GM12891 (cell line): ENCODE data around the gene ARL8B.

Source experiments
- DNase-seq: peaks from one replicate; pipeline ENCODE4 v3.0.0; 2011; ENCODE audit warnings: low spot score; ENCODE audit not compliant: insufficient read length
- FAIRE-seq: peaks from 2 replicates; lab custom pipeline; 2011; peaks lifted over from hg19 to GRCh38; lab: Jason Lieb, UNC
- PAX5 ChIP-seq: IDR thresholded peaks from 2 replicates; pipeline ENCODE4 v1.6.1; 2011; ENCODE audit warnings: low read length, moderate library complexity, mild to moderate bottlenecking; ENCODE audit not compliant: insufficient read depth, severe bottlenecking
- POLR2A ChIP-seq: IDR thresholded peaks from 2 replicates; pipeline ENCODE4 v1.6.1; 2011; ENCODE audit warnings: low read depth, low read length, control low read depth
- POLR2AphosphoS5 ChIP-seq: IDR thresholded peaks from 2 replicates; pipeline ENCODE4 v1.6.1; 2011; ENCODE audit warnings: low read depth, low read length, control low read depth
- POU2F2 ChIP-seq: IDR thresholded peaks from 2 replicates; pipeline ENCODE4 v1.6.1; 2011; ENCODE audit warnings: low read depth, mild to moderate bottlenecking, control low read depth, low read length, moderate library complexity
- SPI1 ChIP-seq: IDR thresholded peaks from 2 replicates; pipeline ENCODE4 v1.6.1; 2011; ENCODE audit warnings: low read depth, low read length, control low read depth
- TAF1 ChIP-seq: IDR thresholded peaks from 2 replicates; pipeline ENCODE4 v1.6.1; 2011; ENCODE audit warnings: low read depth, low read length, control low read depth

Gene ARL8B

GRCh38 chr3:5220193-5220592 is 98.1 kb downstream of the ARL8B start:
- TF ChIP-seq SPI1 (no peak), POLR2AphosphoS5 (peak; percentile 72; the same call in 1 of the 2 replicates), POU2F2 (peak; percentile 63; the same call in 1 of the 2 replicates)
- DNase-seq (no peak), FAIRE-seq (no peak)

- DNase-seq (no peak), FAIRE-seq (no peak)
- TF ChIP-seq POLR2AphosphoS5: no peak; the same call in 1 of the 2 replicates
These were observed 98.8 kb downstream of the ARL8B start for GRCh38 chr3:5220667-5221431.

- TF ChIP-seq POLR2AphosphoS5 (no peak), PAX5 (no peak), SPI1 (no peak), POLR2A (no peak), POU2F2 (no peak), TAF1 (no peak)
- no peak for DNase-seq
- FAIRE-seq: no peak
These were observed 99.6 kb downstream of the ARL8B start for GRCh38 chr3:5221701-5222100.

- no peak for FAIRE-seq
- TF ChIP-seq POU2F2 (no peak), PAX5 (no peak), POLR2A (no peak), POLR2AphosphoS5 (no peak), TAF1 (no peak), SPI1 (no peak)
- DNase-seq: no peak
These were observed 100.4 kb downstream of the ARL8B start for GRCh38 chr3:5222283-5223005.

GRCh38 chr3:5226783-5227182 is 104.7 kb downstream of the ARL8B start:
- FAIRE-seq: no peak
- no peak for DNase-seq
- TF ChIP-seq POLR2AphosphoS5: no peak
- no peak for TF ChIP-seq SPI1
- no peak for TF ChIP-seq TAF1
- no peak for TF ChIP-seq POLR2A
- no peak for TF ChIP-seq PAX5
- TF ChIP-seq POU2F2: no peak

- no peak for TF ChIP-seq PAX5
- no peak for TF ChIP-seq TAF1
- TF ChIP-seq POLR2AphosphoS5: no peak
- no peak for TF ChIP-seq POLR2A
- TF ChIP-seq POU2F2: no peak
- TF ChIP-seq SPI1: no peak
- FAIRE-seq (no peak), DNase-seq (no peak)
These were observed 105.7 kb downstream of the ARL8B start for GRCh38 chr3:5227812-5228211.

- FAIRE-seq (no peak), DNase-seq (no peak)
- TF ChIP-seq POLR2A: no peak
These were observed 107.3 kb downstream of the ARL8B start for GRCh38 chr3:5229414-5229813.
